ENCODE results near the gene RWDD1.

Gene RWDD1

GRCh38 chr6:116536216-116536621 lies 35.1 kb upstream of the RWDD1 start:
- H3K27me3 ChIP-seq (replicated peaks; ENCODE audit: control insufficient read depth, insufficient read depth, low read length) = no peaks in the 10 kb centered on the region; the same call in 1 of the 2 replicates
- peak; percentile 22 for DNase-seq (ENCODE audit: extremely low read depth, insufficient read length)
- peak; percentile 61 for TF ChIP-seq CTCF (IDR thresholded peaks at IDR 0.05; ENCODE audit: insufficient read depth, low read length, poor library complexity, severe bottlenecking)
- no peaks in the 10 kb centered on the region for H3K36me3 ChIP-seq (ENCODE audit: control insufficient read depth, insufficient read depth, low read length)
- H3K4me3 ChIP-seq (replicated peaks; ENCODE audit: low read depth, low read length) = no peak overlapping the region

GRCh38 chr6:116542426-116542825 lies 28.9 kb upstream of the RWDD1 start:
- no peak for TF ChIP-seq CTCF (IDR thresholded peaks at IDR 0.05; ENCODE audit: insufficient read depth, low read length, poor library complexity, severe bottlenecking)
- Histone ChIP-seq H3K4me3 (replicated peaks; ENCODE audit: low read depth, low read length) (no peak overlapping the region), H3K27me3 (replicated peaks; ENCODE audit: control insufficient read depth, insufficient read depth, low read length) (no peaks in the 10 kb centered on the region; the same call in 1 of the 2 replicates), H3K36me3 (ENCODE audit: control insufficient read depth, insufficient read depth, low read length) (no peaks in the 10 kb centered on the region)
- DNase-seq (ENCODE audit: extremely low read depth, insufficient read length) = no peak

GRCh38 chr6:116543149-116543548 lies 28.2 kb upstream of the RWDD1 start:
- Histone ChIP-seq H3K36me3 (ENCODE audit: control insufficient read depth, insufficient read depth, low read length) (no peaks in the 10 kb centered on the region), H3K4me3 (replicated peaks; ENCODE audit: low read depth, low read length) (no peak overlapping the region), H3K27me3 (replicated peaks; ENCODE audit: control insufficient read depth, insufficient read depth, low read length) (no peaks in the 10 kb centered on the region; the same call in 1 of the 2 replicates)
- DNase-seq (ENCODE audit: extremely low read depth, insufficient read length) = no peak
- TF ChIP-seq CTCF (IDR thresholded peaks at IDR 0.05; ENCODE audit: insufficient read depth, low read length, poor library complexity, severe bottlenecking) = no peak

- DNase-seq (ENCODE audit: extremely low read depth, insufficient read length) = no peak
- no peaks in the 10 kb centered on the region; the same call in 1 of the 2 replicates for H3K27me3 ChIP-seq (replicated peaks; ENCODE audit: control insufficient read depth, insufficient read depth, low read length)
- H3K36me3 ChIP-seq (ENCODE audit: control insufficient read depth, insufficient read depth, low read length) = no peaks in the 10 kb centered on the region
- no peak within 1 kb of the TSS for H3K4me3 ChIP-seq (replicated peaks; ENCODE audit: low read depth, low read length)
- TF ChIP-seq CTCF (IDR thresholded peaks at IDR 0.05; ENCODE audit: insufficient read depth, low read length, poor library complexity, severe bottlenecking) = no peak
Observed at GRCh38 chr6:116545651-116546050, 25.7 kb upstream of the RWDD1 start, which contains the start of gene TRAPPC3L. Gene TRAPPC3L (minus strand): TSS chr6:116545684. CDS start chr6:116545514, 170 bp downstream.

GRCh38 chr6:116547358-116547757 lies 23.9 kb upstream of the RWDD1 start:
- Histone ChIP-seq H3K4me3 (replicated peaks; ENCODE audit: low read depth, low read length) (no peak overlapping the region), H3K27me3 (replicated peaks; ENCODE audit: control insufficient read depth, insufficient read depth, low read length) (no peaks in the 10 kb centered on the region), H3K36me3 (ENCODE audit: control insufficient read depth, insufficient read depth, low read length) (no peaks in the 10 kb centered on the region)
- no peak for DNase-seq (ENCODE audit: extremely low read depth, insufficient read length)
- TF ChIP-seq CTCF (IDR thresholded peaks at IDR 0.05; ENCODE audit: insufficient read depth, low read length, poor library complexity, severe bottlenecking) = no peak

GRCh38 chr6:116550796-116551195 lies 20.5 kb upstream of the RWDD1 start:
- no peak overlapping the region for H3K4me3 ChIP-seq (replicated peaks; ENCODE audit: low read depth, low read length)
- no peaks in the 10 kb centered on the region for H3K27me3 ChIP-seq (replicated peaks; ENCODE audit: control insufficient read depth, insufficient read depth, low read length)
- H3K36me3 ChIP-seq (ENCODE audit: control insufficient read depth, insufficient read depth, low read length) = no peaks in the 10 kb centered on the region
- TF ChIP-seq CTCF (IDR thresholded peaks at IDR 0.05; ENCODE audit: insufficient read depth, low read length, poor library complexity, severe bottlenecking) = no peak
- DNase-seq (ENCODE audit: extremely low read depth, insufficient read length) = no peak
